Posterior vena cava (tissue), 2 donors: ENCODE results near the gene ANG. TPM values are rescaled to one million over a fixed set of nuclear protein-coding genes. Genes with fewer than 3 reads are reported as not detected.
A peak's percentile ranks its signal among the peaks of the same experiment; 100 is the strongest.

ENCODE experiments used
- DNase-seq: peaks from one replicate; pipeline ENCODE4 v3.0.0-alpha.2; 2020; ENCODE audit warnings: low spot score
- intact Hi-C, 2 donors: fragments of 100-400 bp; cut with DNase I; formaldehyde crosslinking; loops; one replicate each; pipeline versions ENCODE4 v1.14.1 to v1.14.2; 2022 to 2023
- total RNA-seq, 2 donors: library from RNA; stranded (reverse); fragmentation: NEBNext Ultra II Directional; extraction: Animal tissue kit (Norgen Biotek cat#: 25700); gene quantifications; one replicate each; pipeline ENCODE4 v1.2.1, GENCODE V29; 2021
- donor health status: DM: yes; HTN: yes; CAD: no.
- donor health status: DM: yes; HTN: yes; CAD: no.

ANG gene
- total RNA-seq, 2 donors from 2014 or later = 11.5 to 18.0 TPM

- no peak for DNase-seq
- intact Hi-C loops = no loop called here
Observed at GRCh38 chr14:20668969-20669368, 19.6 kb upstream of the ANG start.

- DNase-seq = no peak
- intact Hi-C loops = no loop called here
Observed at GRCh38 chr14:20671597-20672283, 16.8 kb upstream of the ANG start.

GRCh38 chr14:20675669-20676068 lies 12.9 kb upstream of the ANG start:
- intact Hi-C loops = no loop called here
- no peak for DNase-seq

GRCh38 chr14:20676072-20676471 lies 12.5 kb upstream of the ANG start:
- intact Hi-C loops = no loop called here

GRCh38 chr14:20679907-20680306 lies 8.7 kb upstream of the ANG start:
- intact Hi-C loops = loop anchor here (5.0 to 10.0 kb wide), 5 partner anchors 53 to 345 kb away; partner anchors contain the start of genes CCNB1IP1 (in 1 of the 2), PARP2 (in 1 of the 2) and TEP1 (in 1 of the 2)
- no peak for DNase-seq

More at GRCh38 chr14:20676072-20676471, 12.5 kb upstream of the ANG start:
- no peak for DNase-seq

GRCh38 chr14:20680363-20680762 lies 8.2 kb upstream of the ANG start:
- intact Hi-C loops = loop anchor here (5.0 to 10.0 kb wide), 5 partner anchors 53 to 346 kb away; partner anchors contain the start of genes CCNB1IP1 (in 1 of the 2), PARP2 (in 1 of the 2) and TEP1 (in 1 of the 2)
- no peak for DNase-seq

- no peak for DNase-seq
- intact Hi-C loops = loop anchor here (5.0 to 10.0 kb wide), 5 partner anchors 54 to 346 kb away; partner anchors contain the start of genes CCNB1IP1 (in 1 of the 2), PARP2 (in 1 of the 2) and TEP1 (in 1 of the 2)
Observed at GRCh38 chr14:20680843-20681347, 7.7 kb upstream of the ANG start.

- intact Hi-C loops = loop anchor here (5.0 to 10.0 kb wide), 5 partner anchors 54 to 347 kb away; partner anchors contain the start of genes CCNB1IP1 (in 1 of the 2), PARP2 (in 1 of the 2) and TEP1 (in 1 of the 2)
Observed at GRCh38 chr14:20681348-20682126, 7.0 kb upstream of the ANG start.

GRCh38 chr14:20682127-20682434 lies 6.5 kb upstream of the ANG start:
- DNase-seq = no peak

More at GRCh38 chr14:20681348-20682126, 7.0 kb upstream of the ANG start:
- peak; percentile 90 for DNase-seq

GRCh38 chr14:20682435-20683124 lies 6.0 kb upstream of the ANG start:
- intact Hi-C loops = loop anchor here (5.0 to 10.0 kb wide), 5 partner anchors 55 to 348 kb away; partner anchors contain the start of genes CCNB1IP1 (in 1 of the 2), PARP2 (in 1 of the 2) and TEP1 (in 1 of the 2)

More at GRCh38 chr14:20682127-20682434, 6.5 kb upstream of the ANG start:
- intact Hi-C loops = loop anchor here (5.0 to 10.0 kb wide), 5 partner anchors 55 to 347 kb away; partner anchors contain the start of genes CCNB1IP1 (in 1 of the 2), PARP2 (in 1 of the 2) and TEP1 (in 1 of the 2)

GRCh38 chr14:20683125-20683890 lies 5.3 kb upstream of the ANG start:
- peak; percentile 93 for DNase-seq
- intact Hi-C loops = loop anchor here (5.0 to 10.0 kb wide), 5 partner anchors 56 to 349 kb away; partner anchors contain the start of genes CCNB1IP1 (in 1 of the 2), PARP2 (in 1 of the 2) and TEP1 (in 1 of the 2)

More at GRCh38 chr14:20682435-20683124, 6.0 kb upstream of the ANG start:
- peak; percentile 96 for DNase-seq

GRCh38 chr14:20683891-20684661 lies 4.5 kb upstream of the ANG start, which contains the start of gene RNASE4:
Gene RNASE4 (plus strand): TSS chr14:20684560. CDS start chr14:20699372, 14,812 bp downstream.
- peak; percentile 94 for DNase-seq
- intact Hi-C loops = loop anchor here (5.0 to 10.0 kb wide), 5 partner anchors 57 to 349 kb away; partner anchors contain the start of genes CCNB1IP1 (in 1 of the 2), PARP2 (in 1 of the 2) and TEP1 (in 1 of the 2)

GRCh38 chr14:20684662-20685456 lies 3.7 kb upstream of the ANG start:
- intact Hi-C loops = loop anchor here (5.0 to 10.0 kb wide), 5 partner anchors 58 to 350 kb away; partner anchors contain the start of genes CCNB1IP1 (in 1 of the 2), PARP2 (in 1 of the 2) and TEP1 (in 1 of the 2)
- no peak for DNase-seq

- DNase-seq = no peak
- intact Hi-C loops = loop anchor here (5.0 to 10.0 kb wide), 3 partner anchors 74 to 352 kb away; partner anchors contain the start of genes CCNB1IP1 (in 1 of the 2) and PARP2 (in 1 of the 2)
Observed at GRCh38 chr14:20686386-20687143, 2.0 kb upstream of the ANG start.
